Activated T-cell treated with anti-CD3 and anti-CD28 coated beads for 24 hours (primary cell): ENCODE measurements around the gene ARHGAP10.

Experiments
- DNase-seq: peaks from one replicate; pipeline ENCODE4 v3.0.0-alpha.2; 2020; ENCODE audit warnings: low read depth

Gene ARHGAP10

GRCh38 chr4:148095346-148095923 lies 363.5 kb downstream of the ARHGAP10 start:
- no peak for DNase-seq

- DNase-seq = no peak
Measured at GRCh38 chr4:148097801-148098200, 365.9 kb downstream of the ARHGAP10 start.

- DNase-seq = no peak
Measured at GRCh38 chr4:148101235-148101634, 369.3 kb downstream of the ARHGAP10 start.

GRCh38 chr4:148101790-148102189 lies 369.9 kb downstream of the ARHGAP10 start:
- no peak for DNase-seq

- DNase-seq = no peak
Measured at GRCh38 chr4:148103597-148104355, 371.9 kb downstream of the ARHGAP10 start.

- no peak for DNase-seq
Measured at GRCh38 chr4:148108766-148109165, 376.9 kb downstream of the ARHGAP10 start.

- no peak for DNase-seq
Measured at GRCh38 chr4:148109216-148109615, 377.3 kb downstream of the ARHGAP10 start.

GRCh38 chr4:148110169-148110568 lies 378.3 kb downstream of the ARHGAP10 start:
- no peak for DNase-seq

- no peak for DNase-seq
Measured at GRCh38 chr4:148112231-148112982, 380.5 kb downstream of the ARHGAP10 start.

- DNase-seq = no peak
Measured at GRCh38 chr4:148114436-148114835, 382.5 kb downstream of the ARHGAP10 start.

- no peak for DNase-seq
Measured at GRCh38 chr4:148116264-148116663, 384.4 kb downstream of the ARHGAP10 start.

GRCh38 chr4:148116969-148117368 lies 385.1 kb downstream of the ARHGAP10 start:
- no peak for DNase-seq

GRCh38 chr4:148118179-148118578 lies 386.3 kb downstream of the ARHGAP10 start:
- DNase-seq = no peak

GRCh38 chr4:148118633-148119032 lies 386.7 kb downstream of the ARHGAP10 start:
- DNase-seq = no peak

GRCh38 chr4:148120216-148120615 lies 388.3 kb downstream of the ARHGAP10 start:
- no peak for DNase-seq
